GM13976 (cell line): ENCODE results near the gene MAMLD1.

Experiments used
- DNase-seq: peaks from one replicate; pipeline ENCODE4 v3.0.0; 2012; ENCODE audit warnings: low spot score
- CTCF ChIP-seq: IDR thresholded peaks from 2 replicates; pipeline ENCODE4 v1.5.1; 2012; ENCODE audit warnings: borderline replicate concordance, mild to moderate bottlenecking; ENCODE audit not compliant: insufficient read depth; ENCODE audit errors: extremely low read depth, missing control alignments, control extremely low read depth
- in situ Hi-C: fragments of 300-500 bp; cut with MboI; formaldehyde crosslinking; loops from one replicate; pipeline ENCODE4 v1.12.0; 2022; ENCODE audit warnings: low sequenced_read_pairs, mixed read lengths, inconsistent platforms; ENCODE audit not compliant: unreplicated experiment

Gene MAMLD1

GRCh38 chrX:150375243-150375770, 12.2 kb downstream of the MAMLD1 start:
- no peak for TF ChIP-seq CTCF
- no peak for DNase-seq
- in situ Hi-C loops, result no loop called here

- in situ Hi-C loops, result no loop called here
- DNase-seq, result no peak
- no peak for TF ChIP-seq CTCF
Measured at GRCh38 chrX:150377005-150377404, 13.9 kb downstream of the MAMLD1 start.

GRCh38 chrX:150405006-150405405, 41.9 kb downstream of the MAMLD1 start:
- TF ChIP-seq CTCF, result no peak
- DNase-seq, result no peak
- in situ Hi-C loops, result no loop called here

GRCh38 chrX:150405576-150405975, 42.5 kb downstream of the MAMLD1 start:
- TF ChIP-seq CTCF, result no peak
- no peak for DNase-seq
- in situ Hi-C loops, result no loop called here

GRCh38 chrX:150406596-150406995, 43.5 kb downstream of the MAMLD1 start:
- in situ Hi-C loops, result no loop called here
- no peak for TF ChIP-seq CTCF
- no peak for DNase-seq

GRCh38 chrX:150408007-150408406, 44.9 kb downstream of the MAMLD1 start:
- in situ Hi-C loops, result no loop called here
- TF ChIP-seq CTCF, result no peak
- no peak for DNase-seq

GRCh38 chrX:150408561-150408960, 45.4 kb downstream of the MAMLD1 start:
- in situ Hi-C loops, result no loop called here
- no peak for TF ChIP-seq CTCF
- DNase-seq, result no peak
